ENCODE data around the gene ATP6V1E1. TPM values are rescaled to one million over a fixed set of nuclear protein-coding genes. Genes with fewer than 3 reads are reported as not detected.

ATP6V1E1 gene
- polyA plus RNA-seq, 3 donors: 114 to 147 (median 144) TPM

GRCh38 chr22:17579535-17579981, 49.0 kb downstream of the ATP6V1E1 start:
- H3K27ac Mint-ChIP-seq: no peak overlapping the region
- H3K27me3 Mint-ChIP-seq (ENCODE audit: low read depth in 3 of 3): peaks cover 0 to 10% (median 3%) of the 10 kb centered on the region in 3 donors
- 94% methylated on average over 13 of the region's 14 CpGs for WGBS (ENCODE audit: insufficient coverage)
- H3K4me3 Mint-ChIP-seq: no peak overlapping the region
- Histone ChIP-seq H3K4me1 (ENCODE audit: control insufficient read depth in 1 of 2, insufficient read depth in 2 of 2, low read length in 2 of 2) (no peaks in the 10 kb centered on the region), H3K79me2 (ENCODE audit: insufficient read depth, low read length) (no peaks in the 10 kb centered on the region), H2AFZ (ENCODE audit: insufficient read depth, low read depth, low read length, poor library complexity, severe bottlenecking) (no peak overlapping the region), H3K9me3 (replicated peaks in 1 of 2; ENCODE audit: control insufficient read depth in 1 of 2, insufficient read depth in 1 of 2, low read length in 2 of 2) (no peaks in the 10 kb centered on the region), H3K4me2 (replicated peaks; ENCODE audit: extremely low read depth, low read length, poor library complexity, severe bottlenecking) (no peak overlapping the region), H3K4me3 (replicated peaks in 1 of 3; ENCODE audit: low read depth in 2 of 3, low read length in 3 of 3) (no peak overlapping the region), H3K27me3 (ENCODE audit: control insufficient read depth in 2 of 2, insufficient read depth in 2 of 2, low read length in 2 of 2) (no peaks in the 10 kb centered on the region), H3K9ac (ENCODE audit: insufficient read depth, low read length, poor library complexity, severe bottlenecking) (no peak overlapping the region), H3K27ac (ENCODE audit: low read depth in 1 of 2, low read length in 2 of 2) (no peak overlapping the region), H3K36me3 (replicated peaks in 1 of 2; ENCODE audit: control insufficient read depth in 1 of 2, insufficient read depth in 2 of 2, low read length in 2 of 2) (no peaks in the 10 kb centered on the region), H4K20me1 (ENCODE audit: insufficient read depth, low read length) (no peaks in the 10 kb centered on the region)
- peaks cover 0 to 2% (median 0%) of the 10 kb centered on the region in 7 donors for H3K9me3 Mint-ChIP-seq
- no peak for TF ChIP-seq CTCF (IDR thresholded peaks at IDR 0.05)
- intact Hi-C loops (cut with micrococcal nuclease): no loop called here
- DNase-seq: no peak
- no peaks in the 10 kb centered on the region for H3K36me3 Mint-ChIP-seq
- H3K4me1 Mint-ChIP-seq: no peaks in the 10 kb centered on the region

- no peak overlapping the region for H3K9ac ChIP-seq (ENCODE audit: insufficient read depth, low read length, poor library complexity, severe bottlenecking)
- H3K4me3 Mint-ChIP-seq: no peak overlapping the region
- no peaks in the 10 kb centered on the region for H4K20me1 ChIP-seq (ENCODE audit: insufficient read depth, low read length)
- no peaks in the 10 kb centered on the region for H3K36me3 Mint-ChIP-seq
- H3K27ac Mint-ChIP-seq: no peak overlapping the region
- no peak overlapping the region for H2AFZ ChIP-seq (ENCODE audit: insufficient read depth, low read depth, low read length, poor library complexity, severe bottlenecking)
- H3K9me3 Mint-ChIP-seq: no peaks in the 10 kb centered on the region
- no peak overlapping the region for H3K4me2 ChIP-seq (replicated peaks; ENCODE audit: extremely low read depth, low read length, poor library complexity, severe bottlenecking)
- WGBS (ENCODE audit: insufficient coverage): 97% methylated on average over 7 of the region's 11 CpGs
- no peaks in the 10 kb centered on the region for H3K79me2 ChIP-seq (ENCODE audit: insufficient read depth, low read length)
- no peaks in the 10 kb centered on the region for H3K36me3 ChIP-seq (replicated peaks in 1 of 2; ENCODE audit: control insufficient read depth in 1 of 2, insufficient read depth in 2 of 2, low read length in 2 of 2)
- peaks cover 0 to 11% (median 2%) of the 10 kb centered on the region in 3 donors for H3K27me3 Mint-ChIP-seq (ENCODE audit: low read depth in 3 of 3)
- H3K27me3 ChIP-seq (ENCODE audit: control insufficient read depth in 2 of 2, insufficient read depth in 2 of 2, low read length in 2 of 2): no peaks in the 10 kb centered on the region
- TF ChIP-seq CTCF (IDR thresholded peaks at IDR 0.05): no peak
- H3K4me1 Mint-ChIP-seq: no peaks in the 10 kb centered on the region
- H3K27ac ChIP-seq (ENCODE audit: low read depth in 1 of 2, low read length in 2 of 2): no peak overlapping the region
- DNase-seq: no peak
- no peaks in the 10 kb centered on the region for H3K4me1 ChIP-seq (ENCODE audit: control insufficient read depth in 1 of 2, insufficient read depth in 2 of 2, low read length in 2 of 2)
- intact Hi-C loops (cut with micrococcal nuclease): no loop called here
- H3K4me3 ChIP-seq (replicated peaks in 1 of 3; ENCODE audit: low read depth in 2 of 3, low read length in 3 of 3): no peak overlapping the region
- no peaks in the 10 kb centered on the region for H3K9me3 ChIP-seq (replicated peaks in 1 of 2; ENCODE audit: control insufficient read depth in 1 of 2, insufficient read depth in 1 of 2, low read length in 2 of 2)
These were observed 50.3 kb downstream of the ATP6V1E1 start for GRCh38 chr22:17578136-17578754.

Data from CD14-positive monocyte (primary cell).